Neural cell (in vitro differentiated cells): Measurements from ENCODE around the gene JMJD1C. TPM values are rescaled to one million over a fixed set of nuclear protein-coding genes. Genes with fewer than 3 reads are reported as not detected.

Source experiments
- H2AFZ ChIP-seq: fragments of 200-600, 300-800 bp; sonication (generic), shearing (Covaris generic); 2 replicates; pipeline ENCODE4 v1.6.0; 2014; ENCODE audit warnings: low read depth, mild to moderate bottlenecking, antibody characterized with exemption, low read length, moderate library complexity
- H3F3A ChIP-seq: fragments of 200-600 bp; shearing (Covaris generic); 2 replicates; pipeline ENCODE4 v1.6.1; 2016; ENCODE audit warnings: mild to moderate bottlenecking, moderate library complexity, mixed read lengths, antibody characterized with exemption, low read length; ENCODE audit not compliant: insufficient read depth, poor library complexity, severe bottlenecking
- H3K27ac ChIP-seq: fragments of 200-600, 300-800 bp; sonication (generic), shearing (Covaris generic); 2 replicates; pipeline ENCODE4 v1.5.1; 2014; ENCODE audit warnings: mild to moderate bottlenecking, low read length, moderate library complexity
- H3K27me3 ChIP-seq: fragments of 300-800, 200-600 bp; sonication (generic), shearing (Covaris generic); 2 replicates; pipeline ENCODE4 v1.6.0; 2014; ENCODE audit warnings: mild to moderate bottlenecking, low read depth, low read length, moderate library complexity; ENCODE audit not compliant: insufficient read depth
- H3K36me3 ChIP-seq: fragments of 300-800, 200-600 bp; sonication (generic), shearing (Covaris generic); 2 replicates; pipeline ENCODE4 v1.5.1; 2014; ENCODE audit warnings: mild to moderate bottlenecking, antibody characterized with exemption, low read length, moderate library complexity; ENCODE audit not compliant: insufficient read depth
- H3K4me2 ChIP-seq: fragments of 300-800, 200-600 bp; sonication (generic), shearing (Covaris generic); 2 replicates; pipeline ENCODE4 v1.6.0; 2014; ENCODE audit warnings: mild to moderate bottlenecking, low read length
- H3K4me3 ChIP-seq: fragments of 300-800, 200-600 bp; sonication (generic), shearing (Covaris generic); 2 replicates; pipeline ENCODE4 v1.5.1; 2014; ENCODE audit warnings: mild to moderate bottlenecking, low read length, moderate library complexity
- H3K79me2 ChIP-seq: fragments of 200-600 bp; shearing (Covaris generic); replicated peaks from 2 replicates; pipeline ENCODE4 v1.6.0; 2014; ENCODE audit warnings: mild to moderate bottlenecking, low read length, moderate library complexity; ENCODE audit not compliant: insufficient read depth
- H3K9ac ChIP-seq: fragments of 300-800, 200-600 bp; sonication (generic), shearing (Covaris generic); 2 replicates; pipeline ENCODE4 v1.6.1; 2016; ENCODE audit warnings: mild to moderate bottlenecking, low read length, mixed read lengths
- H3K9me2 ChIP-seq: fragments of 200-600 bp; shearing (Covaris generic); 2 replicates; pipeline ENCODE4 v1.6.1; 2016; ENCODE audit warnings: mild to moderate bottlenecking, low read length, mixed read lengths; ENCODE audit not compliant: insufficient read depth
- H3K9me3 ChIP-seq: fragments of 200-600, 300-800 bp; sonication (generic), shearing (Covaris generic); 2 replicates; pipeline ENCODE4 v1.6.1; 2016; ENCODE audit warnings: mild to moderate bottlenecking, mixed run types, low read length, moderate library complexity, mixed read lengths
- H4K20me1 ChIP-seq: fragments of 200-600 bp; shearing (Covaris generic); 2 replicates; pipeline ENCODE4 v1.6.1; 2016; ENCODE audit warnings: mild to moderate bottlenecking, mixed run types; ENCODE audit not compliant: insufficient read depth
- CTCF ChIP-seq: fragments of 450-650 bp; IDR thresholded peaks from 2 replicates; pipeline ENCODE4 v1.5.1; 2014; ENCODE audit warnings: antibody characterized with exemption, mild to moderate bottlenecking, moderate library complexity; ENCODE audit not compliant: poor library complexity, severe bottlenecking
- EP300 ChIP-seq: fragments of 450-650 bp; conservative IDR thresholded peaks from 2 replicates; pipeline ENCODE4 v1.6.1; 2014; ENCODE audit warnings: antibody characterized with exemption, mild to moderate bottlenecking, moderate library complexity; ENCODE audit not compliant: poor library complexity, severe bottlenecking
- EZH2 ChIP-seq: fragments of 200-600, 300-800 bp; shearing (Covaris generic), sonication (generic); IDR thresholded peaks from 2 replicates; pipeline ENCODE4 v1.6.1; 2014; ENCODE audit warnings: antibody characterized with exemption, low read length, borderline replicate concordance, mild to moderate bottlenecking; ENCODE audit not compliant: insufficient read depth, poor library complexity, severe bottlenecking
- MXI1 ChIP-seq: fragments of 450-650 bp; conservative IDR thresholded peaks from 2 replicates; pipeline ENCODE4 v1.6.1; 2014; ENCODE audit warnings: antibody characterized with exemption, mild to moderate bottlenecking; ENCODE audit not compliant: poor library complexity, severe bottlenecking
- POLR2AphosphoS5 ChIP-seq: IDR thresholded peaks from 2 replicates; pipeline ENCODE4 v1.6.1; 2012
- RAD21 ChIP-seq: fragments of 450-650 bp; conservative IDR thresholded peaks from 2 replicates; pipeline ENCODE4 v1.6.1; 2014; ENCODE audit warnings: antibody characterized with exemption, mild to moderate bottlenecking, moderate library complexity
- REST ChIP-seq: IDR thresholded peaks from 2 replicates; pipeline ENCODE4 v1.6.1; 2012; ENCODE audit warnings: borderline replicate concordance
- SMC3 ChIP-seq: fragments of 450-650 bp; conservative IDR thresholded peaks from 2 replicates; pipeline ENCODE4 v1.6.1; 2014; ENCODE audit warnings: antibody characterized with exemption, mild to moderate bottlenecking, moderate library complexity; ENCODE audit not compliant: poor library complexity
- TAF1 ChIP-seq: IDR thresholded peaks from 2 replicates; pipeline ENCODE4 v1.6.1; 2012; ENCODE audit warnings: low read depth
- polyA plus RNA-seq: library from polyadenylated mRNA; depleted of rRNA; stranded (reverse); fragments of >200 nt; gene quantifications from 2 replicates; pipeline ENCODE4 v1.2.3, GENCODE V29; 2014

The JMJD1C gene
- polyA plus RNA-seq, 1 donor from 2014 or later, result 108 TPM

GRCh38 chr10:63171255-63171855, 294.4 kb downstream of the JMJD1C start:
- no peaks in the 10 kb centered on the region for H4K20me1 ChIP-seq
- peaks cover 5% of the 10 kb centered on the region for H3K36me3 ChIP-seq
- TF ChIP-seq EP300 (no peak), RAD21 (no peak), CTCF (no peak), POLR2AphosphoS5 (no peak), MXI1 (no peak), EZH2 (no peak), TAF1 (no peak), REST (no peak)
- no peaks in the 10 kb centered on the region for H3F3A ChIP-seq
- no peak overlapping the region for H2AFZ ChIP-seq
- H3K4me2 ChIP-seq, result no peak overlapping the region
- no peaks in the 10 kb centered on the region for H3K27me3 ChIP-seq
- H3K4me3 ChIP-seq, result no peak overlapping the region
- H3K9ac ChIP-seq, result no peak overlapping the region
- H3K27ac ChIP-seq, result no peak overlapping the region
- H3K9me3 ChIP-seq, result no peaks in the 10 kb centered on the region
- H3K79me2 ChIP-seq, result no peaks in the 10 kb centered on the region
- H3K9me2 ChIP-seq, result no peaks in the 10 kb centered on the region

GRCh38 chr10:63169624-63170023, 296.2 kb downstream of the JMJD1C start:
- Histone ChIP-seq H3K4me3 (no peak overlapping the region), H3F3A (no peaks in the 10 kb centered on the region), H2AFZ (no peak overlapping the region), H3K79me2 (no peaks in the 10 kb centered on the region), H3K27me3 (no peaks in the 10 kb centered on the region), H3K9me3 (no peaks in the 10 kb centered on the region), H3K27ac (no peak overlapping the region), H4K20me1 (no peaks in the 10 kb centered on the region), H3K4me2 (no peak overlapping the region), H3K36me3 (peaks cover 5% of the 10 kb centered on the region), H3K9ac (no peak overlapping the region), H3K9me2 (no peaks in the 10 kb centered on the region)
- TF ChIP-seq SMC3, result no peak
- TF ChIP-seq REST, result no peak
